ENCODE results near the gene STK11.

STK11 gene

DNA sequence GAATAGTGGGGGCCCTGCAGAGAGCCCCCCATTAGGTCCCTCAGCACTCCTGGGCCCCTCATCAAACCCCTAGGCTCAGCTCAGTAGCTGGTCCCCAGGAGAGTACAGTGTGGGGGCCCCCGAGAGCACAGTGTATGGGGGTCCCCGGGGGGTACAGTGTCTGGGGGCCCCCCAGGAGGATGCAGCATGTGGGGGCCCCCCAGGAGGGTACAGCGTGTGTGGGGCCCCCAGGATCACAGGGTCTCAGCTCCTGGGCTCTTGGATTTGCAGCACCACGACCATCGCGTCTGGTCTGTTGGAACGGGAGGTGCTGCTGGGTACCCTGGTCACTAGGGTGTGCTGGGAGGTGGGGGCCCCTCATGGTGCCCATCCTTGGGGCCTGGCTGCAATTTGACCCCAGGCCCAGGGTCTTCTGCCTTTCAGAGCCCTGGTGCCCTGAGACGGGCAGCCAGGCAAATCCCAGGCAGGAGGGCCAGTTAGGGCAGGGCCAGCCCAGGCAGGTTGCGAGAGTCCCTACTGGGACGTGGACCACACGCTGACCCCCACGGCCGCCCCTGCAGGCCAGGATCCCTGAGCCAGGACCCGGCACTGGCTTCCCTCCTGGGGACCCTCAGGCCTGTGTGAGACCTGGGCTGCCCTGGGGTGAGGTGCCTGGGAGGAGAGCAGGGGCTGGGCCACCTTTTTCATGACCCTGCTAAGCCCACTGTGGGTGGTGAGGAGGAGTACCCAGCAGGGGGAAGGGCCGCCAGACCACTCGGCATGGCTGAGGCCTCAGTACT lies 18.7 kb downstream of the STK11 start:
- in situ Hi-C loops (cut with MboI; ENCODE audit: low sequenced_read_pairs), result no loop called here

DNA sequence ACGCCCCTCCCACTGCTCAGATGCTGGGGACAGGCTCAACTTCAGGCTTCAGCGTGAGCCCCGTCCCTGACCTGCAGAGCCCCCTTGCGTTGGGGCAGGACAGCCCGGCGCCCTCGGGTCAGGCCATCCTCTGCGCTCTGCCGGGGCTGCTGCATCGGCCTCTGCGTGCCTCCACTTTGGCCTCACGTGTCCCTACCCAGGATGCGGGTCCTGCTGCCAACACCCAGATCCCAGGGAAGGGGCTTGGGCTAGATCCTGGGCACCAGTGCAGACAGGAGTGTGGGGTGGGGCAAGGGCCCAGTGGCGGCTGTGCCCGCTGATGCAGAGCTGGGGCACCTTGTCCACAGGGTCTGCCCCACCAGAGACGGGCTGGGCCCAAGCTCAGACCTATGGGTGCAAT lies 19.3 kb downstream of the STK11 start:
- in situ Hi-C loops (cut with MboI; ENCODE audit: low sequenced_read_pairs), result no loop called here

DNA sequence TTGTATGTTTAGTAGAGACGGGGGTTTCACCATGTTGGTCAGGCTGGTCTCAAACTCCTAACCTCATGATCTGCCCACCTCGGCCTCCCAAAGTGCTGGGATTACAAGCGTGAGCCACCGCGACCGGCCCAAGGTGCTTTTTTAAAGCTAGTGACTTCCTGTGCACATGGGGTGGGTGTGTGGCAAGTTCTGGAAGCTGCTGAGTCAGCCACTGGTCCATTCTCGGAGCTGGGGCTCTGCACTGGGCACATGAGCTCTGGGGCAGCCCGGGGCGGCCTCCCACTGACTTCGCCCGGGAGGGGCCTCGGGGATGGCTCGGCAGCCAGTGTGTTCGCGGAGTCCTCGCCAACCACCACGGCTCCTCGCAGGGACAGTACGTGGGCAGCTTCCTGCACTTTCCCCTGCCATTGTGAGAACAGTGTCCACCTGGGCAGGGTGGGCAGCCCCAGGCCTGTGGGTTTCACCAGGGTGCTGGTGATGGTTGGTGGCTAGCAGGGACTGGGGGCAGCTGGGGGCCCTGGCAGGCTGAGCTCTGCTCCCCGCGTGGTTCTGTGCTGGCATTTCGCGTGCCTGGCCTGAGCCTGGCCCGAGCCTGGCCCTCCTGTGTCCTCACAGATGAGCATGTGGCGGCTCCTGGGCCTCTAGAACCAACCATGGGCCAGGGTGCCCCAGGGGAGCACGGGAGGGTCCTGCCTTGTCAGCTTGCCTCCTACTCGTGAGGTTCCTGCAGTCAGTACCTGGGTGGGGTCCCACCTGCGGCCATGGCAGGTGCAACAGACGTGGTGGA lies 20.1 kb downstream of the STK11 start:
- in situ Hi-C loops (cut with MboI; ENCODE audit: low sequenced_read_pairs), result no loop called here

DNA sequence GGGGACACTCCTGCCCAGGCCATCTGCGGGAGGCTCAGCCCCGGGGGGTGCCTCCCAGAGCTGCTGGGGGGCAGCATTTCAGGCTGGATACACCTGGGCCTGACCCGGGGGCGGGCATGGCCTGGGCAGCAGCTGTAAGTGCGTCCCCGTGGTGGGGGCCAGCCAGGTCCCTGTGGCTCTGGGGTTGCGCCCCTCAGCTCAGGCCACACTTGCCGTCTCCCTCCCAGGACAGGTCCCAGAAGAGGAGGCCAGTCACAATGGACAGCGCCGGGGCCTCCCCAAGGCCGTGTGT lies 20.6 kb downstream of the STK11 start:
- in situ Hi-C loops (cut with MboI; ENCODE audit: low sequenced_read_pairs), result no loop called here

DNA sequence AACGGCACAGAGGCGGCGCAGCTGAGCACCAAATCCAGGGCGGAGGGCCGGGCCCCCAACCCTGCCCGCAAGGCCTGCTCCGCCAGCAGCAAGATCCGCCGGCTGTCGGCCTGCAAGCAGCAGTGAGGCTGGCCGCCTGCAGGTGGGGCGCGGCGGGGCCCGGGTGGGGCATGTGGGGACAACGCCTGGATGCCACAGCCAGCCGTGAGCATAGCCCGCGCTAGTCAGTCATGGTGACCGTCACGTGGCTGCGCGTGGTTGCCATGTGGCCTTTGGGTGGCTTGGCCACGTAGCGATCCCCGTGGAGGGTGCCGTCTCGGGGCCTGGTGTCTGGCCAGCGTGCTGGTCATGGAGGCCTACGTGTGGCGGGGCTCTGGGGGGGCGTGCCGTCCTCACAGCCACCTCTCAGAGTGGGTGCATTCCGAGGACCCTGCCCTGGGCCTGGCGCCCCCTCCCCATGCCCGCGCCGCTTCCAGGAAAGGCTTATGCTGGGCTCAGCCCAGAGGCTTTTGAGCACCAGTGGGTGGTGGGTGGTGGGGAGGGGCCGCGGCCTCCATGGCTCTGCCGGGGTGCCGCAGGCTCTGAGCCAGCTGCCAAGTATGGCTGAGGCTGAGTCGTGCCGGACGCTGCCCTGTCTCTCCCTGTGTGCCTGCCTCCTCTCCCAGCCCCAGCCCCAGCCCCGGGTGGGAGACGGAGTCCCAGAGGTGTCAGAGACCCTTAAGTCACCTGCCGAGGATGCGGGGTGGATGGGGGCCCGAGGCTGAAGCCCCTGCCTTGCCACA lies 21.1 kb downstream of the STK11 start:
- in situ Hi-C loops (cut with MboI; ENCODE audit: low sequenced_read_pairs), result no loop called here

DNA sequence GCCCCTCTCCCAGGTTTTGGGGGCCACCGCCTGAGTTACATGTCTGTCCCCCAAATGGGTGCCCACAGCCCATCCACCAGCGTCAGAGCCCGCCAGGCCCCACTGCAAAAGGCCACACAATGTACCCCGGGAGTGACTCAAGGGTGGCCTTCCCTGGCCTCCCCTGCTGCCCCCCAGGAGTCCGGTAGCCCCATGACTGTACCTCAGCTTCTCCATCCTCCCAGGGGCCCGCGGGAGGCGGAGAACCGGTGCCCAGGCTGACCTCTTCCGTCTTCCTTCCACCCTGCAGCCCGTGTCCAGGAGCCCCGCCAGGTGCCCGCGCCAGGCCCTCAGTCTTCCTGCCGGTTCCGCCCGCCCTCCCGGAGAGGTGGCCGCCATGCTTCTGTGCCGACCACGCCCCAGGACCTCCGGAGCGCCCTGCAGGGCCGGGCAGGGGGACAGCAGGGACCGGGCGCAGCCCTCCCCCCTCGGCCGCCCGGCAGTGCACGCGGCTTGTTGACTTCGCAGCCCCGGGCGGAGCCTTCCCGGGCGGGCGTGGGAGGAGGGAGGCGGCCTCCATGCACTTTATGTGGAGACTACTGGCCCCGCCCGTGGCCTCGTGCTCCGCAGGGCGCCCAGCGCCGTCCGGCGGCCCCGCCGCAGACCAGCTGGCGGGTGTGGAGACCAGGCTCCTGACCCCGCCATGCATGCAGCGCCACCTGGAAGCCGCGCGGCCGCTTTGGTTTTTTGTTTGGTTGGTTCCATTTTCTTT lies 21.9 kb downstream of the STK11 start:
- in situ Hi-C loops (cut with MboI; ENCODE audit: low sequenced_read_pairs), result no loop called here

DNA sequence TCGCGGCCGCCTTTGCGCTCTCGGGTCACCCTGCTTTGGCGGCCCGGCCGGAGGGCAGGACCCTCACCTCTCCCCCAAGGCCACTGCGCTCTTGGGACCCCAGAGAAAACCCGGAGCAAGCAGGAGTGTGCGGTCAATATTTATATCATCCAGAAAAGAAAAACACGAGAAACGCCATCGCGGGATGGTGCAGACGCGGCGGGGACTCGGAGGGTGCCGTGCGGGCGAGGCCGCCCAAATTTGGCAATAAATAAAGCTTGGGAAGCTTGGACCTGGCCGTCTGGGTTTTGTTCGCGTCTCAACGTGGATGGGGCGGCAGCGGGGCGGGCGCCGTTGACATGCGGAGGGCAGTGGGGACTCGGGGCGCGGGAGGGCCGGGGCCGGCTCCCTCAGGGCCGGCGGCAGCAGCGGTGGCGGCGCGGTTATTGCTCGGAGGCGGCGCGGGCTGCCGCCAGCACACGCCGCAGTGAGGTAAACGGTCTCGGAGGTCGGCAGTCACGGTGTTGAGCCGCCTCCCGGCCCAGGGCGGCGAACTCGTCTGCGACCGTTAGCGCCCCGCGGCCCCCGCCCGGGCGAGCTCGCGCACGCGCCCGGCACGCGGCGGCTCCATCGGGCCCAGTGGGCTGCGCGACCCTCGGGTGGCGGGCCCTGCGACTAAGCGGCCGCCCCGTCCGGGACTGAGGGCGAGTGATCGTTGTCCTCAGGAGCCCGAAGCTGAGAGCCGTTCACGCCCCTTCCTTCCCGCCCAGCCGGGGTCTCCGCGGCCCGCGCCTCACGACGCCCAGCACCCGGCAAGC lies 22.8 kb downstream of the STK11 start:
- in situ Hi-C loops (cut with MboI; ENCODE audit: low sequenced_read_pairs), result no loop called here

DNA sequence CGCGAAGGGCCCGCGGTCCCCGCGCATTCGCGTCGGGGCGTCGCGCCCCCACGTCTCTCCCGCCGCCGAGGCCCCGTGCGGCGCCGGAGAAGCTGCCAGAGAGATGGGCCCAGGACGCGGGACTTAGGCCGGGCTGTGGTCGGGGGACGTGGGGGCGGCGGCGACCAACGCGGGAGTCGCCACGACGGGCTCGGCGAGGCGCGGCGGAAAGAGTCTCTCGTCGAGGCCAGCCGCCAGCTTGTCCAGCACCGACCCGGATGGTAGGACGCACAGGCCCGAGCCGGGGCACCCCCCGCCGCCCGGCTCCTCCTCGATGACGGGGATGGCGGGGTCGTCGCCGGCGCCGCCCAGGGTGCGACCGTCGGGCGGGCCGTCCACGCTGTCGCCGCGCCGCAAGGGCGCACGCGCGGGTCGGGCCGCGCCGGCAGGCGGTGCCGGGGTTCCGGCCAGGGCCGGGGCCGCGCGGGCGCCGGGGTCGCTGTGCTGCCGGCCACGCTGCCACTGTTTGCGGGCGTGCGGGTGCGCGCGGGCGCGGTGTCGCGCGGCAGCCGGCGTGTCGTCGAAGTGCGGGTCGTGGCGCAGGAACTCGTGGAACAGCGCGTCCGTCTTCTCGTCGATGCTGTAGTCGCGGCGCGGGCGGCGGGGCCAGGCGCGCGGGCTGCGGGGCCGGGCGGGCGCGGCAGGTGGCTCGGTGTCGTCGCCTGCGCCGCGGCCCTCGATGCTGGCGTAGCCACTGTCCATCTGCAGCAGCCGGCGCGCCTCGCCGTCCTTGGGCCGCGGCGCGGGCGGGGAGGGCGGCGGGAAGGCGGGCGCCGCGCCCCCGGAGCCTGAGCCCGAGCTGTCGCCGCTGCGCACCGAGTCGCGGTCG lies 23.7 kb downstream of the STK11 start:
- in situ Hi-C loops (cut with MboI; ENCODE audit: low sequenced_read_pairs), result no loop called here

DNA sequence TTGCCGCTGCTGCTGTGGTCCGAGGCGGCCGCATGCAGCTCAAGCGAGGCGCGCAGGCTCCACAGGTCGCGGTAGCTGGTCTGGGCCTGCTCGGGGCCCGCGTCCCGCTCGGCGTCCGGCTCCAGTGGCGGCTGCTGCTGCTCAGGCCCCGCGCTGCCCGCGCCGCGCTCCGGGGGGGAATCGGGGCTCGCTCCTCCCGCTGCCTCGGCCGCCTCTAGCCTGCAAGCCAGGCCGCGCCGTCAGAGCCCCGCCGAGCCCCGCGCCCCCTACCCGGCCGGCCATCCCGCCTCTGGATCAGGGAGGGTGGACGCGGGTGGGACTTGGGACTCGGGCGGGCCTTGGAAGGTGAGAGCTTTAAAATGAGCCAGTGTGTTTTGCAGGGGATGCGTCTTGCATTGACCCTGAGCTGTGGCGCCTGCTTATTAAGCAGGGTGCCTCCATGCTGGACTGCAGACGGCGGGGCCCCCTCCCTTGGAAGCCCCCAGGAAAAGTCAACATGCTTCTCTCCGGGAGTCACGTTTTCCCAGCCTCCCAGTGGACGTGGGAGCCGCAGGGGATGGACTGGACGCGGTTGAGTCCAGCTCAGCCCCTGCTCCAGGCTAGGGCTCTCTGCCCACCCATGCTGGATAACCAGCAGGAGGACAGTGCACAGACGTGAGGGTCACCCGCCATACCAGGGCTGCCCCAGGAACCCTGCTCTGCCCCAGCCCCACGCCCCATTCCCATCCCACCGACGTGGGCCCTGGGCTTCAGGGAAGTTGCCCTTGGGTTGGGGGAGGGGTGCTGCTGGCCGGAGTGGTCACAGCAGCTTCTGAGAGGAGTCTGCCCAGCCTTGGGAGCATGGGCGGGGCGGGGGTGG lies 24.6 kb downstream of the STK11 start:
- in situ Hi-C loops (cut with MboI; ENCODE audit: low sequenced_read_pairs), result no loop called here

DNA sequence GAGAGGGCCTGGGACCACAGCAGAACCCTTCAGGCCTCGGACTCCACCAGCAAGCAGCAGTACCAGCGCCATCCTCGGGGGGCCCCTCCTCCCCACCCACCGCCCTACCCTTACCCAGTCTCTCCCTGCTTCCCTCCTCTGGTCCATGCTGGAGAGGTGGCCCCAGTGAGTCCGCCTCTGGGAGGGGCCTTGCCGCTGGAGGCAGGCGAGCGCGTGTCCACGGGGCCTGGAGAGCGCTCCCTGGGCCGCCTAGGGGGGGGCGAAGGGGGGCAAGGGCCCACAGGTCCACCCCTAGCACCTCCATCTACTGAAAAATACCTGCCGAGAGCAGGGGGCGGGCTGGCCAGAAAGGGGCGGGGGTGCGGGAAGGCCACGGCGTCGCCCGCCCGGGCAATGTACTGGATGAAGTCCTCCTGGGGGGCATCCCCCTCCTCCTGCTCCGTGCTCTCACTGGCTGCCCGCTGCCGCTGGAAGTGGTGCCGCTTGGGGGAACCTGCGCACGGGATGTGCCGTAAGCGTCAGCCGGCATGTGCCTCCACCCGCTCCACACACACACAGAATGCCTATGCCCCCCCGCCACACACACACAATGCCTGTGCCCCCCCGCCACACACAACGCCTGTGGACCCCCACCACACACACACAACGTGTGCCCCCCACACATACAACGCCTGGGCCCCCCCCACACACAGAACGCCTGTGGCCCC lies 25.4 kb downstream of the STK11 start:
- in situ Hi-C loops (cut with MboI; ENCODE audit: low sequenced_read_pairs), result no loop called here

DNA sequence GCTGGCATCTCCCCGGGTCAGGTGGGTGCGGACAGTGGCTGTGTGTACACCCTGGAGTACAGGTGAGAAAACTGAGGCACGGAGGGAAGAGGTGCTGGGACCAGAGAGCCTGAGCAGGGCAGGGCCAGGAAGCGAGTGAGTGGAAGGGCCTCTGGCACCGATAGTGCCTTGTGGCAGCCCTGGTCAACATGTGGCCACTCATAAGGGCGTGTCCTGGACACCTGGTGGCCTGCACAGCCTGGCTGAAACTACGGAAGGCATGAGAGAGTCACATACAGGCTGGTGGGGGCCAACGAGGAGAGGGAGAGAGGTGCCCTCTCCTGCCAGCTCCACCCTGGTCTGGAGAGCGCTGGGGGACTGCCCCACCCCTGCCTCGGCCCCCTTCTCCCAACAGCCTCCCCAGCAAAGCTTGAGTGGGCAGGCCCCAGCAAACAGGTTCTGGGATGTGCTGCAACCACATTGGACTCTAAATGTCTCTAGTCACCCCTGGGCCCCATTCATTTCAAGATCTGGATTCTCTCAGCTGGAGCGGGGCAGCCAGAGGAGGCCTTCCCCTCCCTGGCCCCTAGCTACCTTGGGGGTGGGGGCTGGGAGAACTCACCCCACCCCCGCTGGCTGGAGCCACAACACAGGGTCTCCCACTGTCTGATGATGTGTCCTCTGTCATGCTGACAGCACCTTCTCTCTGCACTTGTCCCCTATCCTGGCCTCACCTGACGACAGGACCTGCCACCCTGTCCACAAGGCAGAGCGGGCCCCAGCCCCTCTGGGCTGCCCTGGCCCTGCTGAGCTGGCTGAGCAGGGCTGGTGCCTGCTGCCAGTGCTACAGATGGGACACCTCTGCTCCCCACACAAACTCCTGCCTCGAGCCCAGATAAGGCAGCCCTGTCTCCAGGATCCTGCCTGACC lies 26.4 kb downstream of the STK11 start:
- in situ Hi-C loops (cut with MboI; ENCODE audit: low sequenced_read_pairs), result no loop called here

DNA sequence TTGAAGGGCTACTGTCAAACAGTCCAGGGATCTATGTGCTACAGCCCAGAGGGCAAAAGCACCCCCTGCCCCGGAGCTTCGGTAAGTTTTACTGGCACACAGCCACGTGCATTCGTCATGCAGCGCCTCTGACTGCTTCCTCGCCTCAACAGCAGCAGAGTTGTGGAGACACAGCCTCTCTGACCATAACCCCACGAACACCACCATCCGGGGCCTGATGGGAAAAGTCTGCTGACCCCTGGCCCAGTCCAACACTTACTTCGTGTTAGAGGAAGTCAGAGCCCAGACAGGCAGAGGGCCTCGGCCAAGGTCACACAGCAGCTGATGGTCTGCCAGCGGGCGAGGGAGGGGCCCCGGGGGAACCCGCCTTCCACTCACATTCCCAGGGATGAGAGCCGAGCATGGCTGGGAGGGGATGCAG lies 27.1 kb downstream of the STK11 start:
- in situ Hi-C loops (cut with MboI; ENCODE audit: low sequenced_read_pairs), result no loop called here

DNA sequence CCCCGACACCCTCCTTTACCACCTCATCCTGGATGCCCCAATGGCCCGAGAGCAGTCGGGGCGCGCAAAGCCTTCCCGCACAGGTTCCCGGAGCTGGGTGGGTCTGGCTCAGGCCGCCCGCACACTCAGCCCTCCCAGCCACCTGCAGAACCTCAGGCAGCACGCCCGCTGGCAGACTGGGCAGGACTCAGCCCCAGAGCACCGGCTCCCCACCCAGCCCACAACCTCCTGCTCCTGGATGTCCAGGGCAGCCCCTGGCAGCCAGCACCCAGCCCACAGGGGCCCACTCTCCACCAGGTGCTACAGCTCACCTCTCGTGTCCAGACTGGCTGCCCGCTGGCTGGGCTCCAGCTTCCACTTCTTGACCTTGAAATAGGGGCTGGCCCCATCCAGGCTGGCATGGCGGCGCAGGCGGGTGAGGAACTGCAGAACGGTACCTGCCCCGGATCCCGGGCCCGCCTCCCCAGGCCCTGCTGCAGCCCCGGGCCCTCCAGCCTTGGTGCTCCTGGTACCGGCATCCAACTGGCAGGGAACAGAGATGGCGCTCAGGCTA lies 27.6 kb downstream of the STK11 start:
- in situ Hi-C loops (cut with MboI; ENCODE audit: low sequenced_read_pairs), result no loop called here

DNA sequence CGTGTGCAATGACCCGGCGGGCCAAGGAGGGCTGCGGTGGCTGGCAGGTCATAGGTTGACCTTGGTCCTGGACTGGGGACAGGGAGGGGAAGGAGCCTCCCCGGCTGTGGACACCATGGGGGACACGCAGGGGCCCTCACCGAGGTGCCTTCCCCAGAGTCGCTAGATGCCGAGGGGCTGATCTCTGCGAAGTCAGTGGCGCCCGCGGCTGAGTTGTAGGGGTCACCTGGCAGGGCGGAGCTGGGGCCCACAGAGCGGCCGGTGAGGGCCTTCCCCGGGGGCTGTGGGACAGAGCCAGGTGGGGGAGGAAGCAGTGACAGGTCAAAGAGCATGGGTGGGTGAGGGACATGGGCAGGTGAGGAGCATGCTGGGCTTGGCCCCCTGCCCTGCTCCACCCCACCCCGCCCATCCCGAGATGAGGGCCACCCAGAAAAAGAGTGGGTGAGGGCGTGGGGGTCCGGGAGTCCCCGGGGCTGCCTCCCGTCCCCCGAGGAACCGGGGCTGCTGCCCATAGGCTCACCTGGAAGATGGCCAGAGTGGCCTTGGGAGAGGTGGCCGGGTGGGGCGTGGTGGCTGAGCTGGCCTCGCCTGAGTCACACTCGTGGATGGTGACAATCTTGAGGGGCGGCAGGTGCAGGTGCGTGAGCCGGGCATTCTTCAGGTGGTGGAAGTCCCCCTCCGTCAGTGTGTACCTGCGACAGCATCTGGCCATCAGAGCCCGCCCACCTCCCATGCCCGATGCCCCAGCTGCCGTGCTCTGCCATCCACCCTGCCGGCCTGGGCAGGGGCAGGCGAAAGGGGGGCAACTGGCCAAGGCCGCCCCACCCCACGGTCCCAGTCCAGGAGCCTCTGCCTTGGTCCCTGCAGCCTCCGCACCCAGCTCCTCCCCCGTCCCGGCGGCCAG lies 28.7 kb downstream of the STK11 start:
- in situ Hi-C loops (cut with MboI; ENCODE audit: low sequenced_read_pairs), result no loop called here

DNA sequence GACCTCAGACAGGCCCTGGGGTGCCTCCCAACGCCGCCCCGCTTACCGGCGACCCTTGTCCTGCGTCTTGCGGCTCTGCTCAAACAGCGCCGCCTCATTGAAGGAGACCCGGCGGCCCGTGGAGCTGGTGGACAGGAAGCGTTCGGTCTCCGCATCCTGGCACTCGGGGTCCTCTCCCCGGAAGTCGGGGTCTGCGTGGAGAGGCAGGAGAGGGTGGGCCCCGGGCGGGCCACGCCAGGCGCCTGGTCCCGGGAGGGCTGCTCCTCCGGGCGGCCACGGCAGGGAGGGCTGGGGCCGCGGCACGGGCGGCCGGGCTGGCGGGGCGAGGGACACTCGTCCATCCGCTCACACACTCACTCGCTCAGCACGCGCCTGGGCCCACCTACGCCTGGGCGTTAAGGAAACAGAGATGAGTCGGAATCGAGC lies 29.4 kb downstream of the STK11 start:
- in situ Hi-C loops (cut with MboI; ENCODE audit: low sequenced_read_pairs), result no loop called here
